Measurements from ENCODE around the gene ZDHHC20.

ZDHHC20 gene

DNA sequence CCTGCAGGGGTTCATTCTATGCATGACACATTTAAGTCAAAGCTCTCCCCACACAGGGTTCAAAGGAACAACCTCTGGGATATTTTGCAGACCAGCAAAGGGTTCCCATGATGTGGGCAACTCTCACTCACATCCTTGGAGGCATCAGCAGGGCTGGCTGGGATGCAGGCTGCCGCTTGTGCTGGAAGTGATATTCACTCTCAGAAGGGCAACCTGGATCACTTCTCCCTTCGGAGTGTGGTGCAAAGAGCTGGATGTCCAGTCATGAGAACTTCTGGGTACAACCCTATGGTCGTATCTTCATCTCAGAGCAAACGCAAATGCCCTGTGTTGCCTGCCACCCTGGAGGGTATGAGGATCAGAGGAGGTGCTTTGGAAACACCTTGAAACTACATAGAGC is 98.6 kb downstream of the ZDHHC20 start:
- no peak for DNase-seq

DNA sequence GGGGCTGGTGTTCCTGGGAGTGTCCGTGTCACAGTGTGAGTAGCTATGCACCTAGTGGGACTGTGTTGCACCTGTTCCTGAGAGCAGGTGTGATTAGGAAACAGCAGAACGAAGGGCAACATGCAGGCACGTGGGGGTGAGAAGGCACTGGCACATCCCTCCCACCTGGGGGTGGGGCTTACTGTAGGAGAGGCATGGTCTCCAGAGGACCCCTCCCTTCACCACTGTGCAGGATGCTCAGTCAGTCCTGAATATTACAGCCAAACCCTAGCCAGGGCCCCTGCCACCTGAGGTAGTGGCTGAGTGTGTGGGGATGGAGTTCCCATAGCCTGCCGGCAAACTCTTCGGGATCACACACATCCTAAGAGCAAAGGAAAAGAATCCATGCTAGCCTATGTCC is 99.2 kb downstream of the ZDHHC20 start:
- DNase-seq, result no peak

DNA sequence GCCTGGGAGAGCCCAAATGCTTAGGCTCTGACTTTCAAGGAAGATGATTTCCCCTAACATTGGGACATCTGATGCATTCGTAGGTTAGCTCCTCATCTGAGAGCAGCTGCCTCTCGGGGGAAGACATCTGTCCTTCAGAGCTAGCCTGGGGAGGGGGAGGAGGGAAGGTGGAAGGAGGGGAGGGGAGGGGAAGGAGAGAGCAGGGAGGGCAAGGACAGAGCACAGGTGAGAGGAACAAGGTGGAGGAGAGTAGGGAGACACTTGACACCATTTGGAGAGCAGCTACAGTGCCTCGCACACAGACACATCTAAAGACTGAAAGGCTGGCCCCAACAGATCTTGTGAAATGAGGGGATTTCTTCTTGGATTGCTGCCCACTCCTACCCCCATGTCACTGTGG is 103.8 kb downstream of the ZDHHC20 start:
- no peak for DNase-seq

DNA sequence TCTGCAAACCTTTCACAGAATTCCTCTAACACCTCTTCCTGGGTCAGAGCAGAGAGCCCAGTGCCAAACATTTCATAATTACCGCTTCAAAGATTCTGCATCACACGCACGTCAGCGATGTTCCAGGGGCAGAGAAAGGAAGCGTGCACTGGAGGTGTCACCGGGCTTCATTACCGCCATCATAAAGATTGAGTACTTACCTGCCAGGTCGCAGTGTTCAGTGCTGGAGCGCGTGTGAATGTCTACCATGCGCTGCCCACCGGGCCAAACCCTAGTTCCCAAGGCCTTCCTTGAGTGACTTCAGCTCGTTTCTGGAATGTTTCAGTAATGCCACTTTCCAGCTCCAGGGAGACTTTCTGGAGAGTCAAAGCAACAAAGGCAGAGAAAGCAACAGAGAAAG is 104.4 kb downstream of the ZDHHC20 start:
- DNase-seq, result no peak

DNA sequence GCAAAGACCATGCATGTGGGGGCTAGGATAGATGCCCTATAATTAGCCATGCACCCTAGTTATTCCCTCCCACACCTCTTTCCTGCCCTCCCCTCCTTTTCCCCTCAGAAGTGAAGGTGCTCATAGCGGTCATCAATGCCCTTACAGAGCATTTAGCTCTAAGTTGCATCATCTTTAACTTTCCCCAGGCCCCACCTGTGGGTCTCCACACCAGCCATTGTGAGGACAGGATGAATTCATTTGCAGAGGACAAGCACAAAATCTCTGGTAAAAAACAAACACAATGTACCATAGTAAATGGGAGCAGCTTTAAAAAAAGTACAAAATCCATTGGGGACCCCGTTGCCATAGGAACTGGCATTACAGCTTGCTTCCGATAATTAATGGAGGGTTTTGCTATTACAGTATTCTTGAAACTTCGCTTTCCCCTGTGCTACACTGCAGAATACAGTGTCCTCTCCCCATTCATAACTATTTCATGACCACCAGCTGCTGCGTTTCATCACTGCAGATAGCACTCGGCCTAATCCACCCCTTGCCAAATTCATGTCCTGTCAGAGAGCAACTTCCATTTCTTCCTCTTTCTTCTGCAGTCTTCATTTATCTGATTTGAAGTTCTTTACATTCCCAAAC is 110.5 kb downstream of the ZDHHC20 start:
- no peak for DNase-seq

DNA sequence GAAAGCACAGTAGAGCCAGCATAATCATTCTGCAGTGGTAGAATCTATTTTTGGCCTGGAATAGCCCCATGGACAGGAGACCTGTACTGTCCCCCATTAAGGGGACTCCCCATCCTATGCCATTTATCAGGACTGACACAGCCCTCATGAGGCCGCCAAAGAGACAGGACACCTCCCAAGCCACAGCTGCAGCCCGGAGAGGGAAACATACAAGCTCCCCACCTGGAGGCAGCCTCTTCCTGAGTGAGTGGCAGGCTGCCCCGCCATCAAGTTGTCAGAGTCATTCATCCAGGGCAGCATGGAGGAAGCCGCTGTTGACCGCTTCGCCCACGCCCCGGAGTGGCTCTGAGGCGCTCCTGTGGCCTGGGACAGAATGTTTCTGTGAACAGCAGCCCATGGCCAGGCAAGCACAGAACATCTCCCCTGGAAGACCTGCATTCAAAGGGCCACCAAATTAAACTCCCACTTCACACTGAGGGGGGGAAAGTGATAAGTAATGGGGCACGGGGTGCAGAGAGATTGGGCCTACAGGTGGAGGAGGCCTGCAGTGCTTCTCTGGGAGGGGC is 111.3 kb downstream of the ZDHHC20 start:
- DNase-seq, result no peak

DNA sequence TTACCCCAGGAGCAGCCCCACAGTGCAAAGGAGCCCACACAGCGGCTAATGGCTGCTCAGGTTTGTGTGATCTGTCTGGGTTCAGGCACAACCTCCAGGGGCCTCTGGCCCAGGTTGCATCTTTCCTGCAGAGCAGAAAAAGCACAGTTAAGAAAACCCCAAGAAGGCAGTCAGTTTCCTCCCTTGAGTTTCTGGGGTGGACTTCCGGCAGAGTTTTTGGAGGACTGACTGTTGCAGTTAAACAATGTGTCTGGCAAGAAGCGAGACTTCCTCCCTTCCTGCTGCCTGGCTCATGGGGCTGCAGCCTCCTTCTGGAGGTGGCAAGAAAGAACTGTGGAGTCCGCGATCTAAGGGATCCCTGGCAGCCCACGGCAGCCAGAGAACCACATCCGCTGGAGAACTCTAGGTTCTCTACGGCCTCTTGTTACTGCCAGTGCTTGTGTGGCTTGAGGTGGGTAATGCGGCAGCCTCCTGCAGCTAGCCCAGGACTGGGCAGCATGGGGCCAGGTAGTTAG is 114.4 kb downstream of the ZDHHC20 start:
- peak; percentile 54 to 56 for DNase-seq

DNA sequence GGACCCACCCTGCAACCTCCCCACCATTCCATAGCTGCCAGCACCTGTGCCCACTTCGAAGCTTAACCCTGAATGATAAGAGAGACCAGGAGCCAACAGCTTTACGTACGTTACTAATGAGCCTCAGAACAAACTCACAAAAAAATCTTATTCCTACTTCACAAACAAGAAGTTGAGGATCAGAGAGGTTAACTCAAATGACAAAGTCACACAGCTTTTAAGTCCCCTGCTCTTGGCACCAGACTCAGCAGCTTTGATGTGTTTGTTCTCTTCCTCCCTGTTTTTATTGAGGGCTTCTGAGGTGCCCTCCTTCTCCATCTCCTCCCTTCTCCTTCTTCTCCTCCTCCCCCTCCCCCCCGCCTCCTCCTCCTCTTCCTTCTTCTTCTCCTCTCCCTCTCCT is 115.4 kb downstream of the ZDHHC20 start:
- DNase-seq, result no peak

DNA sequence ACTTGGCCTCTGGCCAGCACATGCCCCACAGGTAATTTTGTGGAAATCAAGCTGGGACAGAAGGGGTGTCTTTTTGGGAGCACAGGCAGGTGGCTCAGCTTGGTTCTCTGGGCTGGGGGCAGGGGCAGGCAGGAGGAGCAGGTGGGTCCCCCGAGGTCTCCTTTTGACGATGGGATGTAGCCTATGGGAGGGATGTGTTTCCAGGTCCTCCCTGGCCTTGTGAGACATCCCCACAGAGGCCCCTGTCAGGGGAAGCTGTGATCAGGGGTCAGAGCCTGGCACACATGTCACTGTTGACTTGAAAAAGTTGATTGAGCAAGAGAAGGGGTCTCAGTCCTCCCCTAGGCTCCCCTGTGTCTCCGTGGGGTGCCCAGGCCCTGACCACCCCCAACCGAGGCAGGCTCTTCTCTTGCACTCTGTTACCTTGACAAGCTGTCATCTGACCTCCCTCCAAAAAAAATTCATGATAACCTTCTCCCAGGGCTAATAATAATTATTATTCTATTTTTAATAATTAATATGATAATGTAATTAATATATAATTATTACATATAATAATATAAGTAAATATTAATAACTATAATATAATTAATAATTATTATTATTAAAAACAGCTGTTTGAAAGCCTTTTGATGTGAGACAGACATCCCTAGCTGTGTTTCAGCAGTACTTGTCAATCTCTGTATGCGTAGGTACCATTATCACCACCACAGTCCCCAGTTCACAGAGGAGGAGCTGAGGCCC is 116.2 kb downstream of the ZDHHC20 start:
- no peak for DNase-seq

DNA sequence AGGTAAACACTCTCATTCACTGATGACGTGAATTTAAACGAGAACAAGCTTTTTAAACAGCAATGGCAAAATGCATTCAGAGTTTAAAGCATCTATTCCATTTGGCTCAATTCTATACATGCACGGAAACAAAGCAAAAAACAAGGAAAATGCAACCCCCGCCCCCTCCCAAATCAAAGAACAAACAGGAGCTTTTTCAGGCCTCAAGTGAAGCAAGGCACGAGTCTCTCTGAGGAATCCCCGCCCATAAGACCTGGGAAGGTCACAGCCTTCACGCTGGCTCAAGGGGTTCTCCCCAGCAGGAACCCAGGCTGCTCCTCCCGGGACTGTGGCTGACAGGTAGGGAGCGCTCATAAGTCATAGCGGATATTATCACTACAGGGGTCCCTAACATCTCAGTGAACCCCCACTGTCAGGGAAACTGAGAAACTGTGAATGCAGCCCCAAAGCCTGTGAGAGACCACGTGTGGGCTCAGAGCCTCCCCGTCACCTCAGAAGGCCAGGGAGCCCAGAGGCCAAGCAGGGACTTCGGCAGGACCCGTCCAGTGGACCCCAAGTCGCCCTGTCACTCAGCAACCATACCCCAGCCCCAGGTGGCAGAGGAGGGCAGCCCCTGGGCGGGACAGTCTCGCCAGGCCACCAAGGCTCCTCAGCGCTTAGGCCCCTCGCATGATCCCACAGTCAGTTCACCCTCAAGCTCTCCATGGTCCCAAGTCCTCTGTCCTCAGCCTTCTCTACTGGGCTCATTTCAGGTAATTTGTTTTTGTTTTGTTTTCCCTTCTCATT is 117.3 kb downstream of the ZDHHC20 start:
- DNase-seq, result no peak

DNA sequence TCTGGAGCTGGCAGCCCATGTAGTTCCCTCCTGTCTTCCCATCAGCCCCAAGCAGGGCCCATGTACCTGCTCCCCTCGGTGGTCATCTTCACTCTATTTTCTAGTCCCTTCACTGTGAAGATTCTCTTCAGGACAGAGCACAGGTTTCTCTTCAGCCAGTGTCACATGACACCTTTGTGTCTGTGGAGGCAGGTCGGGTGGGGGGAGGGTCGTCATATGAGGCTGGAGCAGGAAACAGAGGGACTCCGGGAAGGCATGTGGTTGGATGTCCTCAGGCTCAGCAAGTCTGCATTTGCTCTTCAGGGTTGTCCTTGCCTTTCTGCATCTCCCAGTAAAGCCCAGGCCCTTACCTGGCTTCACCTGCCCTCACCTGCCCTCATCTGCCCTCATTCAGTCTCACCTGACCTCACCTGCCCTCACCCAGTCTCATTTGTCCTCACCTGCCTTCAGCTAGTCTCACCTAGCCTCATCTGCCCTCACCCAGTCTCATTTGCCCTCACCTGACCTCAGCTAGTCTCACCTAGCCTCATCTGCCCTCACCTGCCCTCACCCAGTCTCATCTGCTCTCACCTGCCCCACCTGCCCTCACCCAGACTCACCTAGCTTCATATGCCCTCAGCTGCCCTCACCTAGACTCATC is 120.3 kb downstream of the ZDHHC20 start:
- no peak for DNase-seq

DNA sequence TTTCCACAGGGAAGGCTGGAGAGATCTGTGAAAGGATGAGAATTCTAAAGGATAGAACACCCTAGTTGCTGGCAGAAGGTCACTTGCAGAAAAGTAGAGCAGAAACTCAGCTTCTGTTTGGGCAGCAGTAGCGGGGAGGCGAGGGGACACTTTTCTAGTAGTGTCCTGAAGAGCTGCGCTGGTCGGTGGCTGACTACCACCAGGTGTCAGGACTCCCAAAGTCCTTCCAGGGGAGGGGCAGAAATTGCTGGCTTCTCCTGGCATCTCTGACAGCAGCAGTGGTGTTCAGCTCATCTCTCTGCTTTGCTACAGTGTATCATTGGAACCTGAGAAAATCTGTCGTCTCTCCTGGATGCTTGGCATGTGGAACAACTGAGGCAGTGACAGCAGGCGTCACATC is 120.9 kb downstream of the ZDHHC20 start:
- no peak for DNase-seq

DNA sequence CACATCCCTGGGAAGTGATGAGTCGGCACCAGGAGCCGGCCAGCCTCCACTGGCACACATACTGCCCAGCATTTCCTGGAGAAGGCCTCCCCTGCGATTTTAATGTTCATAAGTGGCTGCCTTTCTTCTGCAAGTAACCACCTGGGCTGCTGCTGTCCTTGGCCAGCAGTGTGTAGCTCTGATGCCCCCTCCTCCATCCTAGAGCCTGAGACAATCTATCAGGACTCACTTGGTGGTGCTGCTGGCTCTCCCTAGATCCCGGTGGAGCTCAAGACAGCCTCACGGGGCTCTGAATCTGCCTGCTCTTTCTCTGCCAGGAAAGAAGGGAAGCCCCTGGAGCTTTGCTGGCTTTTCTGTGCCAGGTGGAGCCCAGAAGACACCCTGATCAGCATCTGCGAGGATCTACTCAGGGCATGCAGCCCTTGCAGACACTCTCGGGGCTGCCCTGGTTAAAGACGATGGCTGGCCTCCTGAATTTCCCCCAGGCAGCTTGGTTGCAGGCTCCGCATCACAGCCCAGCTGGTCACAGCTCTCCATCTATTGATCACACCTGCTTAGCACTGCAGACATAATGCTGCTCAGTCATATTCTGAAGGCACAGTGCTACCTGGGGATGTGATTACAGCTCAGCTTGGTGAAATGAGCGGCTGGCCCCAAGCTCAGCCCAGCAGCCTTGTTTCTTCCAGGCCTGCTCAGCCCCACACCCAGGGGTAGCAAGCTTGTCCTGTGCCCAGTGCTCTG is 122.3 kb downstream of the ZDHHC20 start:
- no peak for DNase-seq

DNA sequence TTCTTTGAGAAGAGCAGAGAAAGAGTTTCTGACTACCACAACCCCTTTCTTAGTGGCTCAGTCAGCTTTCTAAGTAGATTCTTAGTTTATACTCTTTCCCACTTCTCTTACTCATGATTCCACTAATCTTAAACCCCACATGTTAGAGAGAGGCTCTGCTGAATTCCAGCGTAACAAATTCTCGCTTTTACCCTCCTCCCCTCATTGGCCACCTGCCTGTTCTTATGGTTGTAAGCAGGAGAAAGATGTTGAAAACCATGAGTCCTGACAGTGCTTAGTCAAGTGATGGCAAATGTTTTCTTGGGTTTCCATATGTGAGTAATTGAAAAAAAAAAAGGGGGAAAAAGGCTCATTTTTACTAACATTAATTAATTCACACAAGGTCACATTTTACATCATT is 125.9 kb downstream of the ZDHHC20 start:
- no peak for DNase-seq

DNA sequence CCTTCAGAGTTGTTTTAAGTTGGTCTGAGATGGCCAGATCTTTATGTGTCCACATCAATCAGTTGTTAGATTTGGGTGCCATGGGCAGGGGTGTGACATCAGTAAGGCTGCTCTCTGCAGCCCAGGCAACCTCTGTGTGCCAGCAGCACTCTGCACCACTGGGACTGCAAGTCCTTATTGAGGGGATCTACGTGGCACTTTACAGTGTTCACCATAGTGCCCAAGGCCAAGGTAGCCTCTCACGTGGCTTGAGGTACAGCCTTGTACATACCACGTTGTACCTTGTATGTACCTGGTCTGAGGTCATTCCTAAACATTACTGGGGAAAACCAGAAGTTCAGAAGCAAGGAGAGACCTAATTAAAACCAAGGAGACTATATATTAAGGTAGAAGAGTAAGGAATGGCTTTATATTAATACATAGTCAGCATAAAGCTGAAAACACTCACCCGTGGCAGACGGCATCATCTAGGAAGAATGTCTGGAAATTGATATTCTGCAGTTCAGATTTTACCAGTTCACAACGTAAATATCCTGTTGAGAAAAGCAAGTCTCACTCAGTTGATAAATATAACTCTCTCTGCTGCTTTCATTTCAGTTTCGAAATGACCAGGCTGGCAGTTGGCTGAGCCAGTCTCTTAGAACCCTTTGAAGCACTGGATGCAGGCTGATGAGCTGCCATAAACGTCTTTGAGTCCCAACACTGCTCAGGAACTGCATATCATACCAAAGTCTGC is 128.8 kb downstream of the ZDHHC20 start:
- no peak for DNase-seq

DNA sequence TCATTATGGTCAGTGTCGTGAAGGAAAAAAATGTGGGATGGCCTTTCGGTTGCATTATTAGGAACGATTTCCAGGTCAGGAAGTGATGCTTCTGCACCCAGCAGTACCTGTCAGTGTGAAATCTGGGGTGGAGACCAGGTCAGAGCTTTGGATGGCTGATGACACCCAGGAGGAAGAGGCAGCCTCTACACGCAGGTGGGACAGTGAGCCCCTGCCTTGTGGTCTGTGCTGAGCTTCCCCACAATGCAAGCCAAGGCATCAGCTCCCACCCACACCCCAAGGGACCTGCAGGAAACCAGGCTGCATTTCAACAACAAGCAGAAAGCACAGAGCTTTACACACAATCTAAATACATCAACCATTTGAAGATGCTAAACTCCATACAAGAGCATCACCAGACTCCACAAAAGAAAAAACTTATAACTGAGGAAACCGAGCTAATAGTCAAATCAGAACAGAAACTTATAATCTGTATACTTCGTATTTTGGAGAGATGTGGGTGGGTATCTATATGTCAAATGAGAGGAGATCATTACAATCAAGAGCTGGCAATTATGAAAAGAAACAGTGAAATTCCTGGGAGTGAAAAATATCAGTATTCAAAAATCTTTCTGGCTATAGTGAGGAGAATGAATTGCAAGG is 130.1 kb downstream of the ZDHHC20 start:
- DNase-seq, result no peak

DNA sequence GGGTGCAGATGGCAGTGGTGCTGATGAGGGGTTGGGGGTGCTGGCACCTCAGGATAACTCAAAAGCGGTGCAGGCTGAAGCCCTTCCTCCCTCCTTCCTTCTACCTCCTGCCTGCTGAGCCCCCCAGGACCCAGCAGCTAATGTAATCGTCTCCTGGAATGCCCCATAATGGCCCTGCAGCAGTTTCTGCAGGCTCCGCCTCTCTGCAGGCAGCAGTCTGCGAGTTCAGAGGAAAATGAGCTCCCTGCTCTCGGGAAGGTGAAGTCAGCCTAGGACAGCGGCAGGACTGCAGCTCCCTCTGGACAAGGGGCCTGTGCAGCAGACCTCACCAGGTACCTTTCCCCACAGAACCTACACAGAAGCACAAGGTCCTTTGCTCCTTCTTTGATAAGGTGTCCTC is 130.9 kb downstream of the ZDHHC20 start:
- DNase-seq, result no peak

DNA sequence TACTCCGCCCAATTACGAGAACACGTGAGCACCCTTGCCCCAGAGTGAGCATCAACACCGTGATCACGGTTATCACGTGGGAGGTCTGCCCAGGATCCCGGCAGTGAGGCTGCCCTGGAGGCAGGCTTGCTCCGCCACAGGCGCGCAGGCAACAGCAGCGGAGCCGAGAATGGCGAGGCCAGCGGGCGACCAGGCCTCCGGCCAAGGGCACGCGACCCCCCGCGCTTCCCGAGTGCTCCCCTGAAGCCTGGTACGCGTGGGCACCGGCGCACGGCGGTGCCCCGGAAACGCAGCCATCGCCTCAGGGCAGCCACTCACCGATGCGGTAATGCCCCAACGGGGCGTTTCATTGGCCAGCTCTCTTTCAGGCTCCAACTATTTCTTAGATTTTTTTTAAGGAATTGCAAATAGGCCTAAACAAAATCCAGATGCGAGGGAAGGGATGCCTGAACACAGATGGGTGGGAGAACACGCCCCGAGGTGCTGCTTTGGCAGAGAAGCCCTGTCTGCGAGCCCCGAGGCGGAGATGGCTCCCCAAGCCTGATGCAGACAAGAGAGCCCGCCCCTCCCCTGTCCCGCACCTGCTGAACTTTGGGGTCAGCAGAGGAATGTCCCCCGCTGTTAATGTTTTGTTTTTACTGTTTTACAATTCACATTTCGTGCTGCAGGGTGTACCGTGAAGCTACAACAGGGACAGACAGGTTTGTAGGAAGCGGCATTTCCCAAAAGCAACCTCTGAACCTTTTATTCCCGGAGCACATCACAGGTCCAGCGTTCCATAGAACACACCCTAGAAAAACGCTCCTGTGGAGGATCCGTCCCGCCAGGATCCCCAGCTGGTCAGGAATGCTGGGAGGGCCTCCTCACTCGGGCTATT is 132.7 kb downstream of the ZDHHC20 start:
- DNase-seq, result peak; percentile 49 to 58

DNA sequence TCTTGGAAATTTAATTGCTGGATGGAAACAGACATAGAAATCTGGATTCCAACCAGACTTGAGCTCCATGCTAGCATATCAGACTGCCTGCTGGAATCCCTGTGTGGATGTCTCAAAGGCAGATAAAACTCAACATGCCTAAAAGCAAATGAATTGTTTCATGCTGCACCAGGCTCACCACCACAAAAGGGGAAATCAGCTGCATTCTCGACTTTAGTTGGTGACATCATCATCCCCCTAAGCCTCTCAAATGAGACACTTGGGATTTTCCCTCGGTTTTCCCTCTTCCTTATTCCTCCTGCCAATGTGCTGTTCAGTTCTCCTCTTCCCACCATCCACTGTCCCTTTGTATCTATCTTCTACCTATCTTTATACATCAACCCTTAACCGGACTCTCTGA is 134.3 kb downstream of the ZDHHC20 start:
- no peak for DNase-seq

DNA sequence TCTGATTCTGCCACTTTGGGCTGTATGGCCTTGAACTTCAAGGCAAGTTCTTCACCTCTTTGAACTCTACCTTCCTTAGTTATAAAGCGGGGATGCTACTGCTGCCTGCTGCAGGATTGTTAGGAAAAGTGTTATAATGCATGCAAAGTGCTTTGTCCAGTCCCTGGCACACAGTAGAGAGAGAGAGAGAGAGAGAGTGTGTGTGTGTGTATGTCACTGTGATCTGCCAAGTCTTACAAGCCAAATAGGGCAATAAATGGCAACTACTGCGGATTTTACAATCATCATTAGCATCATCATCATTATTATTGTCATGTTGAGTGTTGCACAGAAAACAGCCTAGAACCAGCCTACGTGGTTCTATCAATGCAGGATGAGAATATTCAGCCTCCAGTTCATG is 136.1 kb downstream of the ZDHHC20 start:
- no peak for DNase-seq
